ENCODE results near the gene COL4A2. TPM values are rescaled to one million over a fixed set of nuclear protein-coding genes. Genes with fewer than 3 reads are reported as not detected.

Gene COL4A2
- total RNA-seq, 4 donors from 2014 or later: 56.6 to 139 (median 89.1) TPM

DNA sequence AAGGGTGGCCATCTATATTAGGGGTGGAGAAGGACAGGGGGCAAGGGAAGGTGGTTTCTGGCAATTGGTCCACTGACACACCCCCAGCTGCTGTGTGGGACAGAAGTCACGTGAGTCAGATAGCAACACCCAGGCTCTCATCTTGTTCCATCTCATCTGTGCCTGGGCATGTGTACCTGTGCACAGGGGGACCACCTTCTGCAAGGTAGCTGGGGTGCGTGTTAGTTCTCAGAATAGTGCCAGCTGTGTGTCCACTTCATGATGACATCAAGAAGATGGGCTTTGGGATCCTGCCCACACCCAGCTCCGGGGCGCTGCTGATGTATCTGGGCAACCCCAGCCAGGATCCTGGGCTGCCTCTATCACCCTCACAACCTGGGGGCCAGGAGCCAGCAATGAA is 38.6 kb downstream of the COL4A2 start:
- H3K4me3 ChIP-seq: no peak overlapping the region
- TF ChIP-seq POLR2A (IDR thresholded peaks at IDR 0.05): no peak
- TF ChIP-seq, protein P1, sequence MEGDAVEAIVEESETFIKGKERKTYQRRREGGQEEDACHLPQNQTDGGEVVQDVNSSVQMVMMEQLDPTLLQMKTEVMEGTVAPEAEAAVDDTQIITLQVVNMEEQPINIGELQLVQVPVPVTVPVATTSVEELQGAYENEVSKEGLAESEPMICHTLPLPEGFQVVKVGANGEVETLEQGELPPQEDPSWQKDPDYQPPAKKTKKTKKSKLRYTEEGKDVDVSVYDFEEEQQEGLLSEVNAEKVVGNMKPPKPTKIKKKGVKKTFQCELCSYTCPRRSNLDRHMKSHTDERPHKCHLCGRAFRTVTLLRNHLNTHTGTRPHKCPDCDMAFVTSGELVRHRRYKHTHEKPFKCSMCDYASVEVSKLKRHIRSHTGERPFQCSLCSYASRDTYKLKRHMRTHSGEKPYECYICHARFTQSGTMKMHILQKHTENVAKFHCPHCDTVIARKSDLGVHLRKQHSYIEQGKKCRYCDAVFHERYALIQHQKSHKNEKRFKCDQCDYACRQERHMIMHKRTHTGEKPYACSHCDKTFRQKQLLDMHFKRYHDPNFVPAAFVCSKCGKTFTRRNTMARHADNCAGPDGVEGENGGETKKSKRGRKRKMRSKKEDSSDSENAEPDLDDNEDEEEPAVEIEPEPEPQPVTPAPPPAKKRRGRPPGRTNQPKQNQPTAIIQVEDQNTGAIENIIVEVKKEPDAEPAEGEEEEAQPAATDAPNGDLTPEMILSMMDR (IDR thresholded peaks at IDR 0.05): no peak
- H3K36me3 ChIP-seq: no peaks in the 10 kb centered on the region
- no peaks in the 10 kb centered on the region for H3K27me3 ChIP-seq
- peak overlapping the region in 1 of 4 donors; percentile 56 for H3K27ac ChIP-seq
- H3K4me1 ChIP-seq: peaks cover 0 to 24% (median 2%) of the 10 kb centered on the region in 4 donors
- DNase-seq: no peak
- H3K9me3 ChIP-seq: no peaks in the 10 kb centered on the region

- DNase-seq: peak in 2 of 3 donors; percentile 89 to 91
- H3K4me3 ChIP-seq: no peak overlapping the region
- no peaks in the 10 kb centered on the region for H3K9me3 ChIP-seq
- H3K36me3 ChIP-seq: no peaks in the 10 kb centered on the region
- H3K27me3 ChIP-seq: no peaks in the 10 kb centered on the region
- peak overlapping the region in 2 of 4 donors; percentile 67 to 80 for H3K27ac ChIP-seq
- TF ChIP-seq, protein P1 (IDR thresholded peaks at IDR 0.05): no peak
- TF ChIP-seq POLR2A (IDR thresholded peaks at IDR 0.05): peak in 1 of 2 donors; percentile 58
- peaks cover 0 to 16% (median 0%) of the 10 kb centered on the region in 4 donors for H3K4me1 ChIP-seq
These were observed 39.6 kb downstream of the COL4A2 start for GRCh38 chr13:110346661-110347067.

DNA sequence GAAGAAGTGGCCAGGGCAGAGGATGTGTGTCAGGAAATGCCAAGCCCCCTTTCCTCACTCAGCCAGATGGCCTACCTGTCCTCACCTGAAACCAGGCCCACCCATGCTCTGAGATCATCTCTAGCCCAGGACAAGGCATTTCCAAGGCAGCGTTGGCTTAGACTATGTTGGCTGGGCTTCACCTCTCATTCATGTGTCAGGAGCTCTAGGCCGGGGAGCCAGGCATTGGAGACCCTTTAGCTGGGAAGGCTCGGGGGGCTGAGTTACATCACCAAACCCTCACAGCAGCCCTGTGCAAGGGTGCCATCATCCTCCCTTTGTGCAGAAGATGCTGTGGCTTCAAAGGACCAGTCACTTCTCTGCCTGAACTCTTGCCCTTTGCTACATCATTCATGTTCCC is 40.0 kb downstream of the COL4A2 start:
- Histone ChIP-seq H3K27me3 (no peaks in the 10 kb centered on the region), H3K27ac (peak overlapping the region in 2 of 4 donors; percentile 67 to 80), H3K4me3 (no peak overlapping the region), H3K4me1 (peaks cover 0 to 18% (median 0%) of the 10 kb centered on the region in 4 donors), H3K9me3 (no peaks in the 10 kb centered on the region), H3K36me3 (no peaks in the 10 kb centered on the region)
- TF ChIP-seq, protein P1 (IDR thresholded peaks at IDR 0.05): no peak
- no peak for TF ChIP-seq POLR2A (IDR thresholded peaks at IDR 0.05)
- no peak for DNase-seq

- no peaks in the 10 kb centered on the region for H3K36me3 ChIP-seq
- H3K4me3 ChIP-seq: no peak overlapping the region
- peak in 1 of 3 donors; percentile 56 for DNase-seq
- no peaks in the 10 kb centered on the region for H3K9me3 ChIP-seq
- TF ChIP-seq, protein P1 (IDR thresholded peaks at IDR 0.05): no peak
- TF ChIP-seq POLR2A (IDR thresholded peaks at IDR 0.05): no peak
- H3K27ac ChIP-seq: peak overlapping the region in 2 of 4 donors; percentile 67 to 80
- peaks cover 0 to 24% (median 0%) of the 10 kb centered on the region in 4 donors for H3K4me1 ChIP-seq
- no peaks in the 10 kb centered on the region for H3K27me3 ChIP-seq
These were observed 40.6 kb downstream of the COL4A2 start for GRCh38 chr13:110347535-110348308.

- no peaks in the 10 kb centered on the region for H3K27me3 ChIP-seq
- no peak for TF ChIP-seq POLR2A (IDR thresholded peaks at IDR 0.05)
- TF ChIP-seq, protein P1 (IDR thresholded peaks at IDR 0.05): no peak
- no peak for DNase-seq
- H3K36me3 ChIP-seq: no peaks in the 10 kb centered on the region
- peak overlapping the region in 2 of 4 donors; percentile 67 to 80 for H3K27ac ChIP-seq
- H3K4me1 ChIP-seq: peaks cover 0 to 32% (median 0%) of the 10 kb centered on the region in 4 donors
- no peaks in the 10 kb centered on the region for H3K9me3 ChIP-seq
- no peak overlapping the region for H3K4me3 ChIP-seq
These were observed 41.4 kb downstream of the COL4A2 start for GRCh38 chr13:110348309-110349105.
